PC-9 (cell line): ENCODE data around the gene ZDHHC1.

Source experiments
- EZH2 ChIP-seq: fragments of 200-600 bp; sonication (generic); IDR thresholded peaks from 2 replicates; pipeline ENCODE4 v1.8.0; 2017; ENCODE audit warnings: antibody characterized with exemption, low read depth
- TF ChIP-seq, protein P1 (sequence below): fragments of 200-600 bp; sonication (generic); conservative IDR thresholded peaks from 2 replicates; pipeline ENCODE4 v1.6.1; 2017; ENCODE audit warnings: mixed run types, antibody characterized with exemption, mild to moderate bottlenecking, moderate library complexity

DNA sequence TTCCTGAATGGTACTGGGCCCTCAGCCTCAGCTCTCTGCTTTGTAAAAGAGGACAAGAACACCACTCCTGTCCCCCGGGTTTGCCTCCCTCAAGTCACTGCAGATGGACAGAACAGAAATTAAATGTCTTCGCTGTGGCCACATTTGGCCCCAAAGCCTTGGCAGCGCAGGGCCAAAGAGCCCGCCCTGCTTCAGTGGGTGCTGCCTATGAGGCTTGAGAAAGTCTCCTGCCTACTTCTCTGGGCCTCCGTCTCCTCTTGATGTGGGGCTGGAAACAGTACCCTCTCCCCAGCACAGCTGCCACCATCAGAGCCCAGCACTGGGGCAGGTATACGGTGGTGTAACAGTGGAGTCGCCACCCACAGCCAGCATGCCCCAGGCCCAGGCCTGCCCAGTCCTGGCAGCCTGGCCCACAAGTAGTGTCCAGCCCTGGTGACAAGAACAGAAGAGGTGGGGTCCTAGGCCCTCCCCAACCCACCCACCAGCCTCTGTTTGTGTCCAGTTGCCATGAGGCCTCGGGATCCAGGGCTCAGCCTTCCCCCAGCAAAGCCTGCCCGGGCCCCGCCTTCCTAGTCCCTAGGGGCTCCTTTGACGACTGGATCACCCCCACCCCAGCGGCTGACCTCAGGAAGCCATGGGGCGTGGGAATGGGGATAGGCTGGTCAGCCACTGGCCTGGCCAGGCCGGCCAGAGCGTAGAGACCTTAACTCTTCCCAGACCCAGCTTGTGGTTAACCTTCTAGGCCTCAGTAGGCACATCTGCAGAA, 19.1 kb downstream of the ZDHHC1 start:
- TF ChIP-seq, protein P1, sequence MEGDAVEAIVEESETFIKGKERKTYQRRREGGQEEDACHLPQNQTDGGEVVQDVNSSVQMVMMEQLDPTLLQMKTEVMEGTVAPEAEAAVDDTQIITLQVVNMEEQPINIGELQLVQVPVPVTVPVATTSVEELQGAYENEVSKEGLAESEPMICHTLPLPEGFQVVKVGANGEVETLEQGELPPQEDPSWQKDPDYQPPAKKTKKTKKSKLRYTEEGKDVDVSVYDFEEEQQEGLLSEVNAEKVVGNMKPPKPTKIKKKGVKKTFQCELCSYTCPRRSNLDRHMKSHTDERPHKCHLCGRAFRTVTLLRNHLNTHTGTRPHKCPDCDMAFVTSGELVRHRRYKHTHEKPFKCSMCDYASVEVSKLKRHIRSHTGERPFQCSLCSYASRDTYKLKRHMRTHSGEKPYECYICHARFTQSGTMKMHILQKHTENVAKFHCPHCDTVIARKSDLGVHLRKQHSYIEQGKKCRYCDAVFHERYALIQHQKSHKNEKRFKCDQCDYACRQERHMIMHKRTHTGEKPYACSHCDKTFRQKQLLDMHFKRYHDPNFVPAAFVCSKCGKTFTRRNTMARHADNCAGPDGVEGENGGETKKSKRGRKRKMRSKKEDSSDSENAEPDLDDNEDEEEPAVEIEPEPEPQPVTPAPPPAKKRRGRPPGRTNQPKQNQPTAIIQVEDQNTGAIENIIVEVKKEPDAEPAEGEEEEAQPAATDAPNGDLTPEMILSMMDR, result no peak
- no peak for TF ChIP-seq EZH2
